IMR-90 (cell line): ENCODE data around the gene TBC1D4. TPM values are rescaled to one million over a fixed set of nuclear protein-coding genes. Genes with fewer than 3 reads are reported as not detected.

ENCODE experiments used
- ATAC-seq: fragments of 200-7000 bp; cut with Tn5 transposase; 2 replicates; pipeline ENCODE4 v1.9.1; 2020; ENCODE audit warnings: low read depth, mild to moderate bottlenecking, moderate library complexity
- BruUV-seq: library from RNA; stranded (reverse); fragments of 400-500 nt; replicated peaks from 2 replicates; lab custom pipeline; 2021; lab: Mats Ljungman, UMichigan
- CTCF ChIA-PET: fragments of 300-600 bp; formaldehyde crosslinking; extraction: SDS; loops from one replicate; lab custom pipeline; 2021; ENCODE audit warnings: antibody characterized with exemption; lab: Yijun Ruan, JAX
- POLR2A ChIA-PET: fragments of 300-600 bp; sonication (Branson Sonifier 250); formaldehyde crosslinking; loops from one replicate; lab custom pipeline; 2022; ENCODE audit warnings: antibody characterized with exemption; ENCODE audit not compliant: unreplicated experiment; lab: Charles Lee
- DNase-seq: peaks from one replicate; pipeline ENCODE4 v3.0.0; 2013
- H2AFZ ChIP-seq: replicated peaks from 2 replicates; pipeline ENCODE3; 2013; ENCODE audit warnings: low read length, mild to moderate bottlenecking; ENCODE audit not compliant: poor library complexity
- H2AK5ac ChIP-seq: 2 replicates; pipeline ENCODE4 v1.6.1; 2013; ENCODE audit warnings: low read depth, low read length, inconsistent platforms
- H2AK9ac ChIP-seq: replicated peaks from 2 replicates; pipeline ENCODE3; 2013; ENCODE audit warnings: mild to moderate bottlenecking, low read depth, low read length, moderate library complexity; ENCODE audit not compliant: poor library complexity
- H2BK120ac ChIP-seq: 2 replicates; pipeline ENCODE4 v1.6.1; 2013; ENCODE audit warnings: low read depth, low read length, inconsistent platforms
- H2BK15ac ChIP-seq: 3 replicates; pipeline ENCODE4 v1.6.1; 2013; ENCODE audit warnings: low read depth, low read length, inconsistent platforms
- H2BK20ac ChIP-seq: 2 replicates; pipeline ENCODE4 v1.6.1; 2013; ENCODE audit warnings: low read depth, mild to moderate bottlenecking, inconsistent platforms, low read length, moderate library complexity
- H2BK5ac ChIP-seq: 2 replicates; pipeline ENCODE4 v1.6.1; 2013; ENCODE audit warnings: mild to moderate bottlenecking, low read depth, low read length, inconsistent platforms; ENCODE audit not compliant: poor library complexity, severe bottlenecking
- H3K14ac ChIP-seq: replicated peaks from 2 replicates; pipeline ENCODE4 v1.6.1; 2013; ENCODE audit warnings: low read depth, low read length, inconsistent platforms
- H3K18ac ChIP-seq: 2 replicates; pipeline ENCODE4 v1.6.1; 2013; ENCODE audit warnings: low read depth, low read length, control low read depth
- H3K23ac ChIP-seq: 2 replicates; pipeline ENCODE4 v1.6.1; 2013; ENCODE audit warnings: low read depth, low read length, inconsistent platforms
- H3K27ac ChIP-seq: 2 replicates; pipeline ENCODE4 v1.5.1; 2013; ENCODE audit warnings: mild to moderate bottlenecking, control low read depth, low read length; ENCODE audit not compliant: insufficient read depth
- H3K27me3 ChIP-seq: 2 replicates; pipeline ENCODE4 v1.6.1; 2013; ENCODE audit warnings: low read length; ENCODE audit not compliant: control insufficient read depth, insufficient read depth
- H3K36me3 ChIP-seq: 2 replicates; pipeline ENCODE4 v1.6.1; 2013; ENCODE audit warnings: low read length, mixed read lengths; ENCODE audit not compliant: control insufficient read depth, insufficient read depth
- H3K4ac ChIP-seq: 2 replicates; pipeline ENCODE4 v1.6.1; 2013; ENCODE audit warnings: low read depth, low read length, inconsistent platforms
- H3K4me1 ChIP-seq: 2 replicates; pipeline ENCODE4 v1.6.1; 2013; ENCODE audit warnings: low read length, mixed read lengths; ENCODE audit not compliant: control insufficient read depth, insufficient read depth
- H3K4me2 ChIP-seq: 2 replicates; pipeline ENCODE4 v1.6.1; 2013; ENCODE audit warnings: low read depth, mild to moderate bottlenecking, control low read depth, low read length, moderate library complexity
- H3K4me3 ChIP-seq: 2 replicates; pipeline ENCODE4 v1.5.1; 2013; ENCODE audit warnings: low read depth, mild to moderate bottlenecking, control low read depth, low read length, moderate library complexity; ENCODE audit not compliant: insufficient read depth
- H3K56ac ChIP-seq: 2 replicates; pipeline ENCODE4 v1.6.1; 2013; ENCODE audit warnings: low read length, inconsistent platforms; ENCODE audit not compliant: insufficient read depth; ENCODE audit errors: extremely low read depth
- H3K79me1 ChIP-seq, 2 experiments: 2 replicates each; pipeline ENCODE4 v1.6.1; 2013; ENCODE audit warnings: low read length in 2 of 2, inconsistent platforms in 1 of 2, low read depth in 1 of 2
- H3K9ac ChIP-seq: 2 replicates; pipeline ENCODE4 v1.6.1; 2013; ENCODE audit warnings: low read depth, low read length, control low read depth
- H3K9me1 ChIP-seq: 2 replicates; pipeline ENCODE4 v1.6.1; 2013; ENCODE audit warnings: low read length, inconsistent platforms; ENCODE audit not compliant: insufficient read depth
- H3K9me3 ChIP-seq: 2 replicates; pipeline ENCODE4 v1.6.1; 2013; ENCODE audit warnings: low read length; ENCODE audit not compliant: control insufficient read depth, insufficient read depth
- H4K20me1 ChIP-seq: 2 replicates; pipeline ENCODE4 v1.6.1; 2013; ENCODE audit warnings: low read length, inconsistent platforms; ENCODE audit not compliant: insufficient read depth
- H4K5ac ChIP-seq: 2 replicates; pipeline ENCODE4 v1.6.1; 2013; ENCODE audit warnings: mild to moderate bottlenecking, low read depth, low read length, control low read depth
- H4K8ac ChIP-seq, 2 experiments: 2 replicates each; pipeline ENCODE4 v1.6.1; 2013; ENCODE audit warnings: low read depth in 2 of 2, low read length in 2 of 2, control low read depth in 1 of 2, inconsistent platforms in 1 of 2
- H4K91ac ChIP-seq: 2 replicates; pipeline ENCODE4 v1.6.1; 2013; ENCODE audit warnings: low read depth, low read length, inconsistent platforms; ENCODE audit not compliant: insufficient read depth
- BHLHE40 ChIP-seq: fragments of 150-350 bp; IDR thresholded peaks from 2 replicates; pipeline ENCODE4 v1.6.1; 2016; ENCODE audit warnings: mild to moderate bottlenecking, low read depth, low read length
- CEBPB ChIP-seq: IDR thresholded peaks from 2 replicates; pipeline ENCODE4 v1.6.1; 2012; ENCODE audit warnings: low read depth, low read length, improper control_type of control experiment
- CHD1 ChIP-seq: IDR thresholded peaks from 2 replicates; pipeline ENCODE4 v1.6.1; 2012; ENCODE audit warnings: low read depth, low read length, improper control_type of control experiment
- FOS ChIP-seq: fragments of 150-350 bp; IDR thresholded peaks from 2 replicates; pipeline ENCODE4 v1.6.1; 2016; ENCODE audit warnings: low read depth, low read length
- MAFK ChIP-seq: IDR thresholded peaks from 2 replicates; pipeline ENCODE4 v1.6.1; 2012; ENCODE audit warnings: low read depth, low read length, improper control_type of control experiment
- USF2 ChIP-seq: fragments of 150-350 bp; IDR thresholded peaks from 2 replicates; pipeline ENCODE4 v1.6.1; 2017; ENCODE audit warnings: mild to moderate bottlenecking, antibody characterized with exemption, low read length, low read depth
- WGBS, 2 experiments: methylation state at CpG; one replicate each; pipeline versions ENCODE4 v1.1.5 to v1.1.7; 2013; ENCODE audit warnings: missing lambda C conversion rate in 2 of 2; ENCODE audit not compliant: insufficient read length in 1 of 2; ENCODE audit errors: extremely low coverage in 2 of 2; 5-methylcytosine and 5-hydroxymethylcytosine counted together
- dilution Hi-C: fragments of 300-500 bp; cut with HindIII; formaldehyde crosslinking; loops from one replicate; pipeline ENCODE4 v1.14.3; 2018; ENCODE audit warnings: low sequenced_read_pairs; ENCODE audit not compliant: unreplicated experiment
- in situ Hi-C: fragments of 300-500 bp; cut with MboI; formaldehyde crosslinking; loops from 3 replicates; pipeline ENCODE4 v1.14.3; 2019; ENCODE audit warnings: low sequenced_read_pairs, inconsistent platforms, mixed read lengths
- intact Hi-C: fragments of 100-400 bp; cut with micrococcal nuclease; formaldehyde crosslinking; loops from 2 replicates; pipeline ENCODE4 v1.10.0; 2022
- polyA plus RNA-seq, 3 experiments: library from polyadenylated mRNA; depleted of rRNA; stranded (reverse); fragments of >200 nt; gene quantifications; 2 replicates each; pipeline ENCODE4 v1.2.3, GENCODE V29; 2012; ENCODE audit warnings: low replicate concordance in 1 of 3
- total RNA-seq: library from RNA; depleted of rRNA; stranded (reverse); fragments of >200 nt; gene quantifications from 2 replicates; pipeline ENCODE4 v1.2.3, GENCODE V29; 2012

The TBC1D4 gene
- total and polyA plus RNA-seq, 2 of the 4 experiments (the other 2 are of a cell fraction), result 7.5 to 22.8 TPM

- CTCF ChIA-PET, result no interaction called here
These were observed 11.3 kb downstream of the TBC1D4 start for GRCh38 chr13:75470676-75471075.

More at GRCh38 chr13:75470676-75471075, 11.3 kb downstream of the TBC1D4 start:
- Histone ChIP-seq H4K91ac (no peak overlapping the region), H2AK9ac (no peak overlapping the region), H3K36me3 (no peaks in the 10 kb centered on the region), H3K9me3 (no peaks in the 10 kb centered on the region), H3K9me1 (no peaks in the 10 kb centered on the region), H3K18ac (no peak overlapping the region), H3K27me3 (no peaks in the 10 kb centered on the region), H3K56ac (no peak overlapping the region), H3K23ac (no peak overlapping the region), H2BK15ac (no peak overlapping the region), H3K27ac (no peak overlapping the region), H4K8ac (no peak overlapping the region), H2BK5ac (no peak overlapping the region), H2BK120ac (no peak overlapping the region), H3K79me1 (peaks cover 6 to 12% of the 10 kb centered on the region in 2 experiments; a peak in 3 of 4 replicates), H3K9ac (no peak overlapping the region), H2AFZ (no peak overlapping the region), H3K4me3 (no peak overlapping the region), H3K4ac (no peak overlapping the region), H2BK20ac (no peak overlapping the region), H3K4me1 (no peaks in the 10 kb centered on the region), H3K4me2 (no peak overlapping the region), H4K5ac (no peak overlapping the region), H3K14ac (no peak overlapping the region), H2AK5ac (no peak overlapping the region), H4K20me1 (no peaks in the 10 kb centered on the region)
- POLR2A ChIA-PET, result no interaction called here
- intact Hi-C loops, result no loop called here
- ATAC-seq, result no peak
- dilution Hi-C loops, result no loop called here
- in situ Hi-C loops, result no loop called here
- no TSS peak for BruUV-seq
- no peak for DNase-seq
- WGBS, 2 experiments, result no CpG with 5 or more reads among the region's 4 CpGs
- TF ChIP-seq CHD1, result no peak
- TF ChIP-seq BHLHE40, result no peak
- no peak for TF ChIP-seq USF2
- TF ChIP-seq FOS, result no peak
- no peak for TF ChIP-seq MAFK
- no peak for TF ChIP-seq CEBPB
